ENCODE data around the gene AASDH.
A peak's percentile ranks its signal among the peaks of the same experiment; 100 is the strongest.

AASDH gene

DNA sequence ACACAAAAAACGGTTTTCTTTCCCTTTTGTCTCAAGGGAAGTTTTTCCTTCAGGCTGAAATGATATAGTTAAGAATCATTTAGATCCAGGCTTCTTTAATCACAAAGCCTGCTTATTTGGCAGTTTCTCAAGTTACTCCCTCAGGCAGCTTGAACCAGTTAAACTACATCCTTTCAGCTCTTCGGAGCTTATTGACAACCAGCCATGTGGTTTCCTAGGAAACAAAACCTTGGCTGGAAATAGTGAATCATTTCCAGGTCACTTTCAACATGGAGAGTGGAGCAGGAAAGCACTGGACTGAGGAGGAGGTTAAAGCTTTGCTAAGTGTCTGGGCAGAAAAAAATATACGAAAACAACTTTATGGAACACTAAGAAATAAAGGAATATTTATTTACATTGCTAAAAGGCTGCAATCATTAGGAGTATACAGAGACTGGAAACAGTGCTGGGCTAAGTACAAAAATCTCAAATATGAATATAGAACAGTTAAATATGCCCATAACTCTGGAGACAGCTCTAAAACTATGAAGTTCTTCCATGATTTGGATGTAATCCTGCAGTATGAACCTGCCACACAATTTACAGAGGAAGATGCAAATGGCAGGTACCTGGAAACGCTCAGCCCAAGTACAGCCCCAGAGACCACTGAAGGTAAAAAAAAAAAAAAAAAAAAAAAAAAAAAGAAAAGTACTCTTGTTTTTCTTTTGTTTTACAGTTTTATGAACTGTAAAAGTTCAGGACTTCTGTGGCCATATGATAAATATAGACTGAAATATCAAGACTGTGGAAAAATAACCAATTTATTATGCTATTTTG, 23.2 kb upstream of the AASDH start:
- Histone ChIP-seq H3K27ac (ENCODE audit: poor library complexity, severe bottlenecking) (peak overlapping the region; percentile 58), H3K4me1 (ENCODE audit: insufficient read depth, poor library complexity, severe bottlenecking) (peaks cover 14% of the 10 kb centered on the region), H3K4me3 (ENCODE audit: severe bottlenecking) (peak overlapping the region; percentile 12), H3K36me3 (ENCODE audit: low read depth) (peaks cover 23% of the 10 kb centered on the region), H3K9me3 (ENCODE audit: severe bottlenecking) (no peaks in the 10 kb centered on the region), H3K27me3 (ENCODE audit: insufficient read depth, poor library complexity, severe bottlenecking) (no peaks in the 10 kb centered on the region)
- TF ChIP-seq, protein P1, sequence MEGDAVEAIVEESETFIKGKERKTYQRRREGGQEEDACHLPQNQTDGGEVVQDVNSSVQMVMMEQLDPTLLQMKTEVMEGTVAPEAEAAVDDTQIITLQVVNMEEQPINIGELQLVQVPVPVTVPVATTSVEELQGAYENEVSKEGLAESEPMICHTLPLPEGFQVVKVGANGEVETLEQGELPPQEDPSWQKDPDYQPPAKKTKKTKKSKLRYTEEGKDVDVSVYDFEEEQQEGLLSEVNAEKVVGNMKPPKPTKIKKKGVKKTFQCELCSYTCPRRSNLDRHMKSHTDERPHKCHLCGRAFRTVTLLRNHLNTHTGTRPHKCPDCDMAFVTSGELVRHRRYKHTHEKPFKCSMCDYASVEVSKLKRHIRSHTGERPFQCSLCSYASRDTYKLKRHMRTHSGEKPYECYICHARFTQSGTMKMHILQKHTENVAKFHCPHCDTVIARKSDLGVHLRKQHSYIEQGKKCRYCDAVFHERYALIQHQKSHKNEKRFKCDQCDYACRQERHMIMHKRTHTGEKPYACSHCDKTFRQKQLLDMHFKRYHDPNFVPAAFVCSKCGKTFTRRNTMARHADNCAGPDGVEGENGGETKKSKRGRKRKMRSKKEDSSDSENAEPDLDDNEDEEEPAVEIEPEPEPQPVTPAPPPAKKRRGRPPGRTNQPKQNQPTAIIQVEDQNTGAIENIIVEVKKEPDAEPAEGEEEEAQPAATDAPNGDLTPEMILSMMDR (IDR thresholded peaks at IDR 0.05; ENCODE audit: poor library complexity, severe bottlenecking), result no peak
- ATAC-seq (ENCODE audit: low read depth), result peak; percentile 99
- DNase-seq (ENCODE audit: low spot score), result no peak

- H3K27me3 ChIP-seq (ENCODE audit: insufficient read depth, poor library complexity, severe bottlenecking), result no peaks in the 10 kb centered on the region
- ATAC-seq (ENCODE audit: low read depth) (no peak), DNase-seq (ENCODE audit: low spot score) (no peak)
- no peak overlapping the region for H3K4me3 ChIP-seq (ENCODE audit: severe bottlenecking)
- peak overlapping the region; percentile 58 for H3K27ac ChIP-seq (ENCODE audit: poor library complexity, severe bottlenecking)
- no peaks in the 10 kb centered on the region for H3K9me3 ChIP-seq (ENCODE audit: severe bottlenecking)
- H3K4me1 ChIP-seq (ENCODE audit: insufficient read depth, poor library complexity, severe bottlenecking), result peaks cover 14% of the 10 kb centered on the region
- H3K36me3 ChIP-seq (ENCODE audit: low read depth), result peaks cover 32% of the 10 kb centered on the region
- TF ChIP-seq, protein P1 (IDR thresholded peaks at IDR 0.05; ENCODE audit: poor library complexity, severe bottlenecking), result no peak
Observed at GRCh38 chr4:56409511-56410090, 22.3 kb upstream of the AASDH start.

DNA sequence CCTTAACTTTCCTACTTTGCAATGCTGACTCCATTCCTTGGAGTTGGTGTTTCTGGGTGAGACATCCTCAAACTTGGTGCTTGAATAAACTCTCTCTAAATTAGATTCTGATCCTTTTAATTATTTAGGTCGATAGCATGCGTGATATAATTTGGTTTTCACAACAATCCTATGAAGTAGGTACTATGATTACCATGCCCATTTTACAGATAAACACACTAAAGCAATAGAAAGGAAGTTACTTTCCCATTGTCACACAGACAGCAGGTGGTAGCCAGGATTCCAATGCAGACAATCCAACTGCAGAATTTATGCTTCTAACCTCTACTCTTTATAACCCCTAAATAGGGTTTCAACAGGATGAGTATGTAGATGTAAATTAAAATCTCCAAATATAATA, 21.7 kb upstream of the AASDH start:
- H3K4me3 ChIP-seq (ENCODE audit: severe bottlenecking), result no peak overlapping the region
- peak overlapping the region; percentile 58 for H3K27ac ChIP-seq (ENCODE audit: poor library complexity, severe bottlenecking)

DNA sequence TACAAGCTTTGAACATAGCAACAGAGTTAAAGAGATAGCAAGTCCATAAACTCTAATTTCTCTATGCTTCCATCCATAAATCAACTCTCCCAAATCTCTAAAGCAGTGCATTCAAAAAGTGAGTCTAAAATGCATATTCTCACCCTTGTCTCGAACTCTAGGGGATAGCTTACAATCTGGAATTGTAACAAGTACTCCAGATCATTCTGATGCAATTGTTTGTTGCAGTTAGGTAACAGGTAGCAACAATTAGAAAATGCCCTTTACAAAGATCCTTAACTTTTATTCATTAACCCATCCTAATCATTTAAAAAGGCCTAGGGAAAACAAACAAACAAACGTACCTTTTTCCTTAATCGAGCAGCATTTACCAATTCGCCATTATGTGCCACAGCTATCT, 18.9 kb upstream of the AASDH start:
- no peak for ATAC-seq (ENCODE audit: low read depth)
- H3K27ac ChIP-seq (ENCODE audit: poor library complexity, severe bottlenecking), result no peak overlapping the region

More for the DNA sequence above, 21.7 kb upstream of the AASDH start:
- Histone ChIP-seq H3K9me3 (ENCODE audit: severe bottlenecking) (no peaks in the 10 kb centered on the region), H3K27me3 (ENCODE audit: insufficient read depth, poor library complexity, severe bottlenecking) (no peaks in the 10 kb centered on the region), H3K36me3 (ENCODE audit: low read depth) (peaks cover 38% of the 10 kb centered on the region), H3K4me1 (ENCODE audit: insufficient read depth, poor library complexity, severe bottlenecking) (peaks cover 14% of the 10 kb centered on the region)
- TF ChIP-seq, protein P1 (IDR thresholded peaks at IDR 0.05; ENCODE audit: poor library complexity, severe bottlenecking), result no peak
- no peak for DNase-seq (ENCODE audit: low spot score)
- ATAC-seq (ENCODE audit: low read depth), result no peak

More for the DNA sequence above, 18.9 kb upstream of the AASDH start:
- Histone ChIP-seq H3K9me3 (ENCODE audit: severe bottlenecking) (no peaks in the 10 kb centered on the region), H3K27me3 (ENCODE audit: insufficient read depth, poor library complexity, severe bottlenecking) (no peaks in the 10 kb centered on the region), H3K4me1 (ENCODE audit: insufficient read depth, poor library complexity, severe bottlenecking) (peaks cover 13% of the 10 kb centered on the region), H3K4me3 (ENCODE audit: severe bottlenecking) (no peak overlapping the region), H3K36me3 (ENCODE audit: low read depth) (peaks cover 65% of the 10 kb centered on the region)
- no peak for DNase-seq (ENCODE audit: low spot score)
- TF ChIP-seq, protein P1 (IDR thresholded peaks at IDR 0.05; ENCODE audit: poor library complexity, severe bottlenecking), result no peak

All from RWPE2 (cell line).